ENCODE data around the gene GRM1.
A peak's percentile ranks its signal among the peaks of the same experiment; 100 is the strongest.

Gene GRM1

GRCh38 chr6:146369866-146370265, 341.0 kb downstream of the GRM1 start:
- H3K27ac ChIP-seq (ENCODE audit: low read length), result no peak overlapping the region
- ATAC-seq (ENCODE audit: insufficient read depth, low read depth), result no peak
- no peaks in the 10 kb centered on the region for H3K9me3 ChIP-seq (ENCODE audit: insufficient read depth, low read length, severe bottlenecking)
- H3K4me2 ChIP-seq (ENCODE audit: insufficient read depth, low read length), result no peak overlapping the region
- no peaks in the 10 kb centered on the region for H3K36me3 ChIP-seq (ENCODE audit: insufficient read depth, low read length)
- H3K4me3 ChIP-seq (ENCODE audit: low read depth in 1 of 2, low read length in 2 of 2), result no peak overlapping the region
- no peaks in the 10 kb centered on the region for H3K4me1 ChIP-seq (ENCODE audit: insufficient read depth, low read length)
- H4K20me1 ChIP-seq (ENCODE audit: insufficient read depth, low read length), result no peaks in the 10 kb centered on the region
- H3K9ac ChIP-seq (ENCODE audit: low read depth, low read length), result no peak overlapping the region
- H3K79me2 ChIP-seq (ENCODE audit: insufficient read depth, low read length), result no peaks in the 10 kb centered on the region
- no peak for DNase-seq
- no peak for TF ChIP-seq EZH2 (IDR thresholded peaks at IDR 0.05; ENCODE audit: borderline replicate concordance, low read depth, low read length, severe bottlenecking)
- TF ChIP-seq CTCF (IDR thresholded peaks at IDR 0.05; ENCODE audit: borderline replicate concordance, extremely low read depth, low read length, poor library complexity, severe bottlenecking), result no peak
- no peaks in the 10 kb centered on the region for H3K27me3 ChIP-seq (ENCODE audit: insufficient read depth, low read length, poor library complexity)
- H2AFZ ChIP-seq (ENCODE audit: low read depth, low read length), result no peak overlapping the region

- Histone ChIP-seq H3K9me3 (ENCODE audit: insufficient read depth, low read length, severe bottlenecking) (no peaks in the 10 kb centered on the region), H3K79me2 (ENCODE audit: insufficient read depth, low read length) (no peaks in the 10 kb centered on the region), H2AFZ (ENCODE audit: low read depth, low read length) (no peak overlapping the region), H3K9ac (ENCODE audit: low read depth, low read length) (no peak overlapping the region), H3K4me2 (ENCODE audit: insufficient read depth, low read length) (no peak overlapping the region), H3K36me3 (ENCODE audit: insufficient read depth, low read length) (no peaks in the 10 kb centered on the region), H3K4me1 (ENCODE audit: insufficient read depth, low read length) (no peaks in the 10 kb centered on the region), H3K4me3 (ENCODE audit: low read depth in 1 of 2, low read length in 2 of 2) (no peak overlapping the region), H3K27ac (ENCODE audit: low read length) (no peak overlapping the region), H4K20me1 (ENCODE audit: insufficient read depth, low read length) (no peaks in the 10 kb centered on the region), H3K27me3 (ENCODE audit: insufficient read depth, low read length, poor library complexity) (no peaks in the 10 kb centered on the region)
- ATAC-seq (ENCODE audit: insufficient read depth, low read depth), result no peak
- no peak for TF ChIP-seq EZH2 (IDR thresholded peaks at IDR 0.05; ENCODE audit: borderline replicate concordance, low read depth, low read length, severe bottlenecking)
- peak; percentile 5 for TF ChIP-seq CTCF (IDR thresholded peaks at IDR 0.05; ENCODE audit: borderline replicate concordance, extremely low read depth, low read length, poor library complexity, severe bottlenecking)
- no peak for DNase-seq
These were observed 352.6 kb downstream of the GRM1 start for GRCh38 chr6:146381486-146381885.

GRCh38 chr6:146388736-146389364, 360.0 kb downstream of the GRM1 start:
- TF ChIP-seq CTCF (IDR thresholded peaks at IDR 0.05; ENCODE audit: borderline replicate concordance, extremely low read depth, low read length, poor library complexity, severe bottlenecking) (no peak), EZH2 (IDR thresholded peaks at IDR 0.05; ENCODE audit: borderline replicate concordance, low read depth, low read length, severe bottlenecking) (no peak)
- H3K4me2 ChIP-seq (ENCODE audit: insufficient read depth, low read length), result no peak overlapping the region
- no peak overlapping the region for H3K4me3 ChIP-seq (ENCODE audit: low read depth in 1 of 2, low read length in 2 of 2)
- H3K79me2 ChIP-seq (ENCODE audit: insufficient read depth, low read length), result no peaks in the 10 kb centered on the region
- no peaks in the 10 kb centered on the region for H3K9me3 ChIP-seq (ENCODE audit: insufficient read depth, low read length, severe bottlenecking)
- no peak for DNase-seq
- no peaks in the 10 kb centered on the region for H3K4me1 ChIP-seq (ENCODE audit: insufficient read depth, low read length)
- no peak overlapping the region for H3K27ac ChIP-seq (ENCODE audit: low read length)
- no peaks in the 10 kb centered on the region for H4K20me1 ChIP-seq (ENCODE audit: insufficient read depth, low read length)
- no peaks in the 10 kb centered on the region for H3K27me3 ChIP-seq (ENCODE audit: insufficient read depth, low read length, poor library complexity)
- no peaks in the 10 kb centered on the region for H3K36me3 ChIP-seq (ENCODE audit: insufficient read depth, low read length)
- no peak overlapping the region for H3K9ac ChIP-seq (ENCODE audit: low read depth, low read length)
- H2AFZ ChIP-seq (ENCODE audit: low read depth, low read length), result no peak overlapping the region
- ATAC-seq (ENCODE audit: insufficient read depth, low read depth), result no peak

All from DND-41 (cell line).